Measurements from ENCODE around the gene PPP1R15B. TPM values are rescaled to one million over a fixed set of nuclear protein-coding genes. Genes with fewer than 3 reads are reported as not detected.

Gene PPP1R15B
- total RNA-seq, 1 donor from 2014 or later = 36.1 TPM

DNA sequence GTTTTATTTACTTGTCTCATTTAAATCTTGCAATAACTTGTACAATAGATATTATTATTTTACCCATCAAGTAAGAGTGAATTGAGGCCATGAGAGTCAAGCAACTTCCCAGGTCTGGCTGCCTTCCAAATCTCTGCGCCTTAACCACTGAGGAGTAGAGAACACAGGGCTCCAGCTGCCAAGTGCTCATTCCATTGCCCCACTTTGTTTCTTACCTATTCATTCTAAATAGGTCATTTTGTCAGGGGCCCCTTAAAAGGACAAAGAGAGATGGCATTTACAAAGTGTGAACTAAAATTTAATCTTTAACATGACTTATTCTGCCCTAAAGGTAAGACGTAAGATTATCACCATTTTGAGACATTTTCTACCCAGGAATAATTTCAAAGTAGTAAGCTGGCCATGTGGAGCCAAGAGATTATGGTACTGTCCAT is 3.5 kb downstream of the PPP1R15B start:
- Histone ChIP-seq H3K36me3 (peaks cover 14 to 26% of the 10 kb centered on the region in 2 donors), H3K27me3 (no peaks in the 10 kb centered on the region), H3K4me3 (peak overlapping the region; percentile 76 to 100), H3K9me3 (no peaks in the 10 kb centered on the region), H3K27ac (peak overlapping the region in 1 of 2 donors; percentile 98), H3K4me1 (peaks cover 3 to 19% of the 10 kb centered on the region in 2 donors)
- TF ChIP-seq, protein P1, sequence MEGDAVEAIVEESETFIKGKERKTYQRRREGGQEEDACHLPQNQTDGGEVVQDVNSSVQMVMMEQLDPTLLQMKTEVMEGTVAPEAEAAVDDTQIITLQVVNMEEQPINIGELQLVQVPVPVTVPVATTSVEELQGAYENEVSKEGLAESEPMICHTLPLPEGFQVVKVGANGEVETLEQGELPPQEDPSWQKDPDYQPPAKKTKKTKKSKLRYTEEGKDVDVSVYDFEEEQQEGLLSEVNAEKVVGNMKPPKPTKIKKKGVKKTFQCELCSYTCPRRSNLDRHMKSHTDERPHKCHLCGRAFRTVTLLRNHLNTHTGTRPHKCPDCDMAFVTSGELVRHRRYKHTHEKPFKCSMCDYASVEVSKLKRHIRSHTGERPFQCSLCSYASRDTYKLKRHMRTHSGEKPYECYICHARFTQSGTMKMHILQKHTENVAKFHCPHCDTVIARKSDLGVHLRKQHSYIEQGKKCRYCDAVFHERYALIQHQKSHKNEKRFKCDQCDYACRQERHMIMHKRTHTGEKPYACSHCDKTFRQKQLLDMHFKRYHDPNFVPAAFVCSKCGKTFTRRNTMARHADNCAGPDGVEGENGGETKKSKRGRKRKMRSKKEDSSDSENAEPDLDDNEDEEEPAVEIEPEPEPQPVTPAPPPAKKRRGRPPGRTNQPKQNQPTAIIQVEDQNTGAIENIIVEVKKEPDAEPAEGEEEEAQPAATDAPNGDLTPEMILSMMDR (IDR thresholded peaks at IDR 0.05) = no peak
- DNase-seq (ENCODE audit: low spot score in 2 of 2) = peak in 1 of 2 donors; percentile 79
- intact Hi-C loops (cut with DNase I) = no loop called here

DNA sequence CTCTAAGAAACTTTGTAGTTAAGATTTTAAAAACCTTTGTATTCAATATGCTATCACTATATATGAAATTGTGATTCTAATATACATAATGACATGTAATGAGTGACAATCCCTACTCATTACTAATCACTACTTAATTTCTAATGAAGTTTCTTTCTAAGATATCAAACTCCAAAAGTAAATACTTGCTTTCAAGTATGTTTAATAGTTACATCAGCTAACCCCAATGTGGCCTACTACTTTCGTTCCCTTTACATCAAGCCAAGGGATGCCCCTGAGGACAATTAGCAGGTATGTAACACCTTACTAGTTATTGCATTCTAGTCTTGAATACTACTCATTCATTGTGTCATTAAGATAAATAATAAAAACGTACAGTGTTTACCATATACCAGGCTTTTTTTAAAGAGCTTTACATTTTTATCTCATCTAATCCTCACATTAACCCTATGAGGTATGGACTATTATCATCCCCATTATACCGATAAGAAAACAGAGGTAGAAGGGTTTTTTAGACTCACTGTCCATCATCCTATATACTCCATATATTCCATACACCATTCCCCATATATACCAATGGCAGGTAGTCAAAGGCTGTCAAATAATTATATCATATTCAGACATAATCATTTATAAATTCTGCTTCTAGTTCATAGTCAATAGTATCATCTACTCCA is 4.2 kb downstream of the PPP1R15B start:
- H3K27me3 ChIP-seq = no peaks in the 10 kb centered on the region
- TF ChIP-seq, protein P1 (IDR thresholded peaks at IDR 0.05) = no peak
- peak overlapping the region in 1 of 2 donors; percentile 98 for H3K27ac ChIP-seq
- no peak for DNase-seq (ENCODE audit: low spot score in 2 of 2)
- peaks cover 19 to 33% of the 10 kb centered on the region in 2 donors for H3K36me3 ChIP-seq
- H3K4me1 ChIP-seq = peaks cover 2 to 16% of the 10 kb centered on the region in 2 donors
- intact Hi-C loops (cut with DNase I) = no loop called here
- H3K9me3 ChIP-seq = no peaks in the 10 kb centered on the region
- peak overlapping the region; percentile 76 to 100 for H3K4me3 ChIP-seq

DNA sequence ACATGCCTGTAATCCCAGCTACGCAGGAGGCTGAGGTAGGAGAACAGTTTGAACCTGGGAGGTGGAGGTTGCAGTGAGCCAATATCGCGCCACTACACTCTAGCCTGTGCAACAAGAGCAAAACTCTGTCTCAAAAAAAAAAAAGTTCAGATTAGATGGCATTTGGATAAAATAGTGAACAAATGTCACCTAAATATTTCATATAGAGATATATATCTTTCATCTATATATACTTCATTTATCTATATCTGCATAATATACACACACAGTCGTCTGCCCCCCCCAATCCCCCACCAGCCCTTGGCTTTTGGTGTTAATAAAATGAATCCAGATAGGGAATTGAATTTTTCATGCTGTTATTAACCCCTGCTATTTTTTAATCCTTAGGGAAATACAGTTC is 5.0 kb downstream of the PPP1R15B start:
- peaks cover 23 to 38% of the 10 kb centered on the region in 2 donors for H3K36me3 ChIP-seq
- peak overlapping the region in 1 of 2 donors; percentile 18 for H3K27ac ChIP-seq
- no peaks in the 10 kb centered on the region for H3K27me3 ChIP-seq
- TF ChIP-seq, protein P1 (IDR thresholded peaks at IDR 0.05) = no peak
- no peak for DNase-seq (ENCODE audit: low spot score in 2 of 2)
- intact Hi-C loops (cut with DNase I) = no loop called here
- H3K4me1 ChIP-seq = peaks cover 0 to 14% of the 10 kb centered on the region in 2 donors
- no peaks in the 10 kb centered on the region for H3K9me3 ChIP-seq
- H3K4me3 ChIP-seq = peak overlapping the region; percentile 76 to 100

DNA sequence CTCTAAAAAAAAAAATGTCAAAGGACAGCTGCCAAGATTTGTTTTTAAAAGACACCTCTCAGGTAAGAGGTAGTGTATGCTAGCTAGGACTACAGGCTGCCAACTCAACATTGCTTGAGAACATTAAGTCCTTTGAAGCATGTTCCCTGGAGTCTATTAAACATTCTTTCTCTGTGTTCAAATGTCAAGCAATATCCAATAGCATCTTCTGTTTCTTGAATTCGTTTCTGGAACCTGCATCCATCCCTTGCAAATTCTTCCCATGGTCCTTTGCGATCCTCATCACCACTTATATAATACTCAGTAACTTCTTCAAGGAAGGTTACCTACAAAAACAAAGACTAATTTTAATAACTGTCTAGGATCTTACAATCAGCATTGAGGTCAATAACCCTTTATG is 5.6 kb downstream of the PPP1R15B start:
- Histone ChIP-seq H3K4me1 (peaks cover 0 to 14% of the 10 kb centered on the region in 2 donors), H3K36me3 (peaks cover 23 to 39% of the 10 kb centered on the region in 2 donors), H3K27ac (peak overlapping the region in 1 of 2 donors; percentile 18), H3K4me3 (peak overlapping the region; percentile 76 to 100), H3K27me3 (no peaks in the 10 kb centered on the region), H3K9me3 (no peaks in the 10 kb centered on the region)
- intact Hi-C loops (cut with DNase I) = no loop called here
- TF ChIP-seq, protein P1 (IDR thresholded peaks at IDR 0.05) = no peak
- DNase-seq (ENCODE audit: low spot score in 2 of 2) = no peak

DNA sequence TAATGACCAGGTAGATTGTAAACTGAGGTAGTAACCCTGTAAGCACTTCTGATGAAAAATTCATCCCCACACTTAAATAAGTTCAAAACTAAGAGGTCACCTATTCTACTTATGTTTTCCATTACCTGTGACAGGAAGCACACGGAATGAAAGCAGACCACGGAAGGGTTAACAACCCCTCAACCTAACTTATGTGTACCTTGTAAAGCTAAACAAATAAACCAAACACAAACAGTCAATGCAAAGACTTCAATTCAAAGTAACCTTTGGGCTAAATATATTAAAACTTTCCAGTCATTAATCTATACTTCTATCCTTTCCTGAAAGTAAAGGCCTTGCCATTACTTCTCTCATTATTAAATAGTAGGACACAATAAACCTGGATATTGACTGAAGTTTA is 7.0 kb downstream of the PPP1R15B start:
- no peak overlapping the region for H3K4me3 ChIP-seq
- peaks cover 0 to 14% of the 10 kb centered on the region in 2 donors for H3K4me1 ChIP-seq
- TF ChIP-seq, protein P1 (IDR thresholded peaks at IDR 0.05) = no peak
- no peaks in the 10 kb centered on the region for H3K27me3 ChIP-seq
- H3K27ac ChIP-seq = no peak overlapping the region
- no peaks in the 10 kb centered on the region for H3K9me3 ChIP-seq
- intact Hi-C loops (cut with DNase I) = no loop called here
- no peak for DNase-seq (ENCODE audit: low spot score in 2 of 2)
- H3K36me3 ChIP-seq = peaks cover 32 to 53% of the 10 kb centered on the region in 2 donors

Data from ascending aorta (tissue), 2 donors.